Stomach (tissue), 4 donors: Measurements from ENCODE around the gene TMEM135.

Source experiments
- POLR2A ChIP-seq, 4 donors: fragments of 450-650 bp; IDR thresholded peaks; one replicate each; pipeline ENCODE4 v1.6.1; 2016; ENCODE audit warnings: antibody characterized with exemption in 4 of 4, control low read depth in 2 of 4, mild to moderate bottlenecking in 1 of 4, moderate library complexity in 1 of 4
- POLR2AphosphoS5 ChIP-seq, 3 donors: sonication (generic); formaldehyde crosslinking; IDR thresholded peaks; one replicate each; pipeline ENCODE4 v1.6.1; 2016; ENCODE audit warnings: antibody characterized with exemption in 3 of 3
- TF ChIP-seq, protein P1 (sequence below), 7 experiments: fragments of 450-650 bp in 4 of 7; fragments of 200-600 bp in 3 of 7; sonication (generic) in 3 of 7; IDR thresholded peaks; one replicate each; pipeline ENCODE4 v1.5.1; 2016 to 2019; ENCODE audit warnings: antibody characterized with exemption in 7 of 7, control low read depth in 2 of 7, mild to moderate bottlenecking in 1 of 7

DNA sequence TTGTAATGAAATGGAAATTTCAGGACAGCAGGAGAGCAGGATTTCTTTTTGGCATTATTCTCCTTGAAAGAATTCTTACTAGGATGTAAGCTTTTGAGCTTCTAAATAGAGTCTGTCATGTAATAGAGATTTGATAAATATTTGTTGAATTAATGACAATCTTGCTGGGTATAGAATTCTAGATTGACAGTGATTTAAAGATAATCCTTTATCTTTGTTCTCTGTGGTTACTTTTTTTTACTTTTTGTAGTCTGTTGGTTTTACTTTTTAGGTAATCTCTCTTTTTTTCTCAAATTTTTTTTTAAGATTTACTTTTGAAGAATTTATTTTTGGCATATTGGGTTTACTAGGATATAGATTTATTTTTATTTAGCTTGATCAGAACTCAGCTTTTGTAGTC, 54.8 kb downstream of the TMEM135 start:
- TF ChIP-seq, protein P1, sequence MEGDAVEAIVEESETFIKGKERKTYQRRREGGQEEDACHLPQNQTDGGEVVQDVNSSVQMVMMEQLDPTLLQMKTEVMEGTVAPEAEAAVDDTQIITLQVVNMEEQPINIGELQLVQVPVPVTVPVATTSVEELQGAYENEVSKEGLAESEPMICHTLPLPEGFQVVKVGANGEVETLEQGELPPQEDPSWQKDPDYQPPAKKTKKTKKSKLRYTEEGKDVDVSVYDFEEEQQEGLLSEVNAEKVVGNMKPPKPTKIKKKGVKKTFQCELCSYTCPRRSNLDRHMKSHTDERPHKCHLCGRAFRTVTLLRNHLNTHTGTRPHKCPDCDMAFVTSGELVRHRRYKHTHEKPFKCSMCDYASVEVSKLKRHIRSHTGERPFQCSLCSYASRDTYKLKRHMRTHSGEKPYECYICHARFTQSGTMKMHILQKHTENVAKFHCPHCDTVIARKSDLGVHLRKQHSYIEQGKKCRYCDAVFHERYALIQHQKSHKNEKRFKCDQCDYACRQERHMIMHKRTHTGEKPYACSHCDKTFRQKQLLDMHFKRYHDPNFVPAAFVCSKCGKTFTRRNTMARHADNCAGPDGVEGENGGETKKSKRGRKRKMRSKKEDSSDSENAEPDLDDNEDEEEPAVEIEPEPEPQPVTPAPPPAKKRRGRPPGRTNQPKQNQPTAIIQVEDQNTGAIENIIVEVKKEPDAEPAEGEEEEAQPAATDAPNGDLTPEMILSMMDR (IDR thresholded peaks at IDR 0.05) = no peak
- TF ChIP-seq POLR2AphosphoS5 (IDR thresholded peaks at IDR 0.05) (no peak), POLR2A (IDR thresholded peaks at IDR 0.05) (no peak)
